Hematopoietic multipotent progenitor cell treated with erythropoietin and hydrocortisone succinate and interleukin-3 and kit ligand, for 4 days (in vitro differentiated cells): ENCODE measurements around the gene DYRK4.

Source experiments
- DNase-seq: peaks from one replicate; pipeline ENCODE4 v3.0.0-alpha.2; 2015

DYRK4 gene

DNA sequence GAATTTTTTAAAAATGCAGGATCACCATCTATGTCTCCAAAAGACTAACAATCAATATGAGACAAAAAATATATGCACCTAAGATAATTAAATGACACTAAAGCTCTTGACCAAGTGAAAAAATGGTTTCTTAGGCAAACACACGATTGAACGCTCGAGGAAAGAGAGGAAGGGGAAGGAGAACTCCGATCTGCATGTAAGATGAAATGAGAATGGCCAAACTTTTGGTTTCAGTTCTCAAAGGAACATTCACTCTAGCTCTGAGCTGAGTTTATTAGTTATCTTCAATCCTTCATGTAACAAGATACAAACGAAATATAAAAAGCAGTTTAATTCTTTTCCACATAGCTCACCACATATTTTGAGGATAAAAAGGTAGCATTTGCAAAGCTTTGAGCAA is 2.8 kb downstream of the DYRK4 start:
- DNase-seq = peak; percentile 7

DNA sequence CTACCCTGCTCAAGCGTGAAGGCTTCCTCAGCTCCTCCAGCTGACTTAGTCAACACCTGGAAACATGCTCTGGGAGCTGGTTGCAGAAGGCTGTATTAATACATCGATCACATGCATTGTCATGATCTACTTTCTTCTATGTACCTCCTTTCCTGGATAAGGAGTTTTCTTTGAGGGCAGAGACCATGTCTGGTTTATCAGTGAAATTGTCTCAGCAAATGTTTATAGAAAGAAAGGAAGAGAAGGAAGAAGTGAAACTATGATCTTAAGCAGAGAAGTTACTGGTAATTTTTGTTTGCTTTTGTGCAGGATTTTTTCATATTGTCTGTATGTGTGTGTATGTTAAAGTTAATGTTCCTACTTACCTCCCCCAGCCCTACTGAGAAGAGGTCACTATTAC is 4.5 kb downstream of the DYRK4 start:
- DNase-seq = no peak

DNA sequence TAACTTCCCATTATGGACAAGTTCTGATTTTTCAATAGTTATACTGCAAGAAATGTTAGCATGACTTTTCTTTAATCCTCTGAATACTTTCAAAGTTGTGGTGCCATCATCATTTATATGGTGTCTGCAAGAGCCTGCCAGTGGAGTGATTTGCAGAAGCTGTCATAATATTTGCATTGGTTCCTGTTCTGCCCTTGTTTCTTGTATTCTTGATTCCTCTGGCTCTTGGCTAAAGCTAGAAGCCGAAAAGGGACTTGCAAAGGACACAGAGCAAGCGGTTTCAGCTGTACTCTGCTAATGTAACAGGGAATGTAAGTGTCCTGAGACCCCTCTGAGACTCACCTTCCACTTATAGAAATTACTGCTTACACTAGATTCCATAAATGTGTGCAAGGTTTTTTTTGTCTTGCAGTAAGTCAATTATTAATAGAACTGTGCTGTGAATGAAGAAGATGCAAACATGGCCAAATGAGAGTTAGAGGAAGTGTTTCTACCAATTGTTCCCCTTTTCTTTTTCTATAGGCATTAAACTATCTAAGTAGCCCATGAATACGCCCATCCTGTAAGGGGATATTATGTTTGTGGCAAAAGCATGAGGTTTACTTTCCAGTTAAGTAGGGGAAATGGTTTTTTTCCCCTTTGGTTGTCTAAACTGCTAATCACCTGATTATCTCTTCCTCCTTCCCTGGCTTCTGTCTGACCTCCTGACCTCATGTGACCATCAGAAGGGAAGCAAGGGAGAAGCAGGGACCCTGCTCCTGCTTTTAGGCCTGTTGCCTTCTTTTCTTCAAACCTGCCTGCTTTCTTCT is 5.3 kb downstream of the DYRK4 start:
- peak; percentile 73 for DNase-seq

DNA sequence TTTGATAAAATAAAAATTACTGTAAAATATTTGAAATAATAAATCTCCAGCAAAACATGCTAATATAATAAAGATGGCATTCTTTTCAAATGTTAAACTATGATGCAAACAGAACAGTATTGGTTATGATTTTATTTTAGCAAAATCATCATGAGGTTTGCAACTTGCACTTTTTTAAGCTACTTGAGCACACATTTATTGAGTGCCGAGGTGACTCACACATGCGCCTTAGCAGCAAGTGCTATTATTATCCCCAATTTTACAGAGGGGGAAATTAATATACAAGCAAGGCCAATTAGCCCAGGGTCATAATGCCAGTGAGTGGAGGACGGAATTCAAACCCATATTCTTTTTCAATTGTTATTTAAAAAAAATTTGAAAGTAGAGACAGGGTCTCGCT is 7.3 kb downstream of the DYRK4 start:
- DNase-seq = no peak

DNA sequence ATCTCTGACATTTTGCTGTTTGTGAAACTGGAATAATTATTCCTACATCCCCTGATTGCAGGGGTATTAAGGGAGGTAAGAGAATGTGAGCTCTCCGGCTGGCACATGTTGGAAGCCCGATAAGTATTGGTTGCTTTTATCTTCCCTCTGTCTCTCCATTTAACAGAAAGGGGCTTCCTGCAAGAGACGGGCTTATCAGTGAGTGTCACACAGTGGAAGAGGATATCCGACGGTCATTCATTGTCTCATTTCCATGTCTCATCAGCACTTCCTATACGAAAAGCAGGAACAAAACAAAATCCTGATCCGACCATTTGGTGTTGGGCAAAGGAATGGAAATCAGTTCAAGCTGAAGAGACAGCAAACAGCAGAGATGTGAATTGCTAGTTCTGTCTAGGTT is 10.7 kb downstream of the DYRK4 start:
- peak; percentile 58 for DNase-seq

DNA sequence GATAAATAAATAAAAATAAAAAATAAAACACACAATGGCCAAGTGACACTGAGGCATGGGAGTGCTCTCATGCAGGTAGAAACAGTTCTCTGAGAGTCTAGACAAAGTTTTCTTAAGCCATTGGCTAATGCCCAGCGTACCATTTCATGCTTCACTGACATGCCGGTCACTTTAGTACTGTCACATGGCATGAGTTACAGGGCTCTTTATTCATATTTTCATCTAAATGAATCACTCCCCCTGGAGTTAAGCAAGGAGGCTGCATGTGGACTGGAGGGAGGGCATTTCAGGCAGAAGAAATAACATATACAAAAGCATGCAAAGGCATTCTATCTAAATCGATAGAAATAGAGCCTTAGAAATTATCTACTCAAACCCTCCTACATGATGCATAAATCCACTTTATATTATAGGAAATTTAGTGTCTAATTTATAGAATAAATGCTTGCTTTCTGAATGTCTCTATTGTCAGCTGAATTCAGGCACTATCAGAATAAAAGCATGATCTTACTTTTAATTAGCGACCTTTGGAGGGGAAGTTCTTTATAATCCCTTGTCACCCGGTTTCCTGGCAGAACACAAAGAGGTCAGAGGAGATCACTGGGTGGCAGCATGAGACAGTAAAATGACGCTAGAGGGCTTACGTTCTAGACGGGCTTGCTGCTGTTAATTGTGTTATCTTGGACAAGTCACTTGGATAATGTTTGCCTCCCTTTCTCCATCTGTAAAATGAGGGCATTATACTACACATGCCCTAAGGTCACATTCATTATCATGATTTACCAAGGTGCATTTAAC is 17.5 kb downstream of the DYRK4 start:
- peak; percentile 82 for DNase-seq

DNA sequence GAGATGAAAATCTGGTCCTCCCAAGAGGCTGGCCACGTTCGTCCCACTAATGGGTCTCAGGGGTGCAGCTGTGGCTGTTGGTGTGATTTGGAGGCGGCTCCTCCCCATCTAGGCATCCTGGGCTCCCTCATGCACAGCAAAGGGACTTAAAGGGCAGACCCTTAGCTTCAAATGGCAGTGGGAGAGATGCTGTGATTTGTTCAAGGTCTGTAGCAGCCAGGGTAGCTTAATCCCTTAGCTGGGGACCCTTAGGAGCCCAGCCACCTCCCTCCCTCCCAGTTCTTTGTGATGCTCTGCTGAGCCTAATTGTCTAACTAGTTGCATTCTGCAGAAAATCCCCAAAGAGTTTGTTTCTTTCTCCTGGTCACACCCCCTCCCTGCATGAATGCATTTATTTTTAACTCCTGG is 18.3 kb downstream of the DYRK4 start:
- DNase-seq = no peak

DNA sequence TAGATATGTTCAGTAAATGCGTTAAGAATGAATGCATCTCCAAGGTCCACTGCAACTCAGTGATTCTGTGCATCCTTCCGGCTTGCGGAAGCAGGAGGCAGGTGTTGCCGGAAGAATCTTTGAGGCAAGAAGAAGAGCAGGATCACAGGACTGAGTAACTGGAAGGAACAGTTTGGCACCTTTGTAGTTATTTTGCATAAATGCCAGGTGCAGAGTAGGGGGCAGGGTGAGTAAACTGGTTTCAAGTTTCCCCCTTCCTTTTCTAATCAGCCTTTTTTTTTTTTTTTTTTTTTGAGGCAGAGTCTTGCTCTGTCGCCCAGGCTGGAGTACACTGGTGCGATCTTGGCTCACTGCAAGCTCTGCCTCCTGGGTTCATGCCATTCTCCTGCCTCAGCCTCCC is 22.3 kb downstream of the DYRK4 start:
- DNase-seq = no peak

DNA sequence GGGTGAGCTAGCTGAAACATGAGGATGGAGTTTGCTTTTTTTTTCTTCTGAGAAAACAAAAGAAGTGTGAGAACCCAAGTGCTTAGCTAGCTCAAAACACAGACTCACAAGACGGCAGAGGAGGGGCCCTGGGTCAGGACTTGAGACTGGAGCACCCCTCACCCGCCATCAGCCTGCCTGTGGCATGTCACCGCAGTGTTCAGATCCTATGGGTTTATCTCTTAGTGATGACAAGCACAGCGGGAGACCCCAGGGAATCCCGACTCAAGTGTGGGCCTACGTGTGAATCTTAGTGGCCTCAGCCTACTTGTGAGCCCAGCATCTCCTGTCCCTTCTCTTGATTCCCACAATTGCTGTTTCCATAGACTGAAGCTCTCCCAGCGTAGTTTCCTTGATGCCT is 22.9 kb downstream of the DYRK4 start:
- no peak for DNase-seq

DNA sequence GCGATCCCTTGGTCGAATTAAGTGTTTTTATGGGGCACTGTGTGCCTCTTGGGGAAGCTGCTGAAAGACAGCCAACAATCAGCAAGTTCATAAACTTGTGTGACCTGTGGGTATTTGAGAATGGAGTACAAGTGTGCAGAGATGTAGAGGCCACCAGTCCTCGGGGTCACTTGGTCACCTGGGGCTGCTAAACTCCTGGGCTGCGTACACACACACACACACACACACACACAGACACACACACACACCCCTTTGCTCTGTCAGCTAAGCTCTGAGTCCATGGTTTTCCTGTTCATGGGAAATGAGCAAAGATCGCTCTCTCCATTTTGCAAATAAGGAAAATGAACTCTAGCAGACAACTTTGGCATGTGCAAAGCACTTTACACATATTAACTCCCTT is 24.5 kb downstream of the DYRK4 start:
- DNase-seq = no peak

DNA sequence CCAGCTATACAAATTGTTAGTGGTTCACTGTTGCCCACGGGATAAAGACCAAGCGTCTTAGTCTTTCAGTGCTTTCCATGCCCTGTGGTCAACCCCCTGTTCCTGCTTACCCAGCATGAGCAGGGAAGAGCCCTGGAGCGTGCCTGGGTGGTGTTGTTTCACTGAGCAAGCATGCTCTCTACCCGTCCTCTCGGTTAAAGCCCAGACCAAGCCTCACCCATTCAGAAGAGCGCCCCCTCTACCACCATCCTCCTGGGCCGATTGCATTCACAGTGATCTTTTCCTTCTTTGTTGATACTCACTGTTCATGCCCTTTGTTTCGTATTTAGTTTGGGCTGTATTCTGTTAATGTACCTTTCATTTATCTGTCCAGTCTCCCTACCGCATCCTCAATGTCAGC is 25.1 kb downstream of the DYRK4 start:
- no peak for DNase-seq

DNA sequence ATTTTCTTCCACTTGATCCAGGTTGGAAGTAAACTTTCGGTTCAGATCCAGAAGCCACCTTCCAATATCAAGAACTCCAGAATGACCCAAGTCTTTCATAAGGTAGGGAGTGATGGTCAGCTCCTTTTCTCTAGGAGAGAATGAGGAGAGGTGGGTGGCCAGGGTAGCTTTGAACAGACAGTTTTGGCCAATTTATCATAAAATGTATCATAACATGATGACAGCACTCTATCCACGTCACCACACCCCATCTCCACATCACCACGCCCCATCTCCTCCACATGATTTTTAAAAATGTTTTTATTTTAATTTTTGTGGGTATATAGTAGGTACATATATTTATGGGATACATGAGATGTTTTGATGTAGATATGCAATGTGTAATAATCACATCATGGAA is 26.9 kb downstream of the DYRK4 start:
- DNase-seq = no peak

DNA sequence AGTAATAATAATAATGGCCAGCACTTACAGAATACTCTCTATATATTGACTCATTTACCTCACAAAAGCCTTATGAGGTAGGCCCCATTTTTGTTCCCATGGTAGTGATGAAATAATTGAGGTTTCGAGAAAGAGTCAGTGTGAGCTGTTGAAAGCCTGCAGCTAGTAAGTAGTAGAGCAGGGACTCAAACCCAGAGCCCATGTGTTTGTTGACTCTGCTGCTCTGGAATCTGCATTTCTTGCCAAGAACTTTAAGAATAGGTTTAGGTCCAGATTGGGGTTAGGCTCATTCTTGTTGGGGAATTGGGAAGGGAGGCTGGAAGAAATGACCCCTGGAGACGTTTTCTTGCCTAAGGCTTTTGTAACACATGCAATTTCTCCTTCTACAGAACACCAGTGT is 27.9 kb downstream of the DYRK4 start:
- DNase-seq = no peak

DNA sequence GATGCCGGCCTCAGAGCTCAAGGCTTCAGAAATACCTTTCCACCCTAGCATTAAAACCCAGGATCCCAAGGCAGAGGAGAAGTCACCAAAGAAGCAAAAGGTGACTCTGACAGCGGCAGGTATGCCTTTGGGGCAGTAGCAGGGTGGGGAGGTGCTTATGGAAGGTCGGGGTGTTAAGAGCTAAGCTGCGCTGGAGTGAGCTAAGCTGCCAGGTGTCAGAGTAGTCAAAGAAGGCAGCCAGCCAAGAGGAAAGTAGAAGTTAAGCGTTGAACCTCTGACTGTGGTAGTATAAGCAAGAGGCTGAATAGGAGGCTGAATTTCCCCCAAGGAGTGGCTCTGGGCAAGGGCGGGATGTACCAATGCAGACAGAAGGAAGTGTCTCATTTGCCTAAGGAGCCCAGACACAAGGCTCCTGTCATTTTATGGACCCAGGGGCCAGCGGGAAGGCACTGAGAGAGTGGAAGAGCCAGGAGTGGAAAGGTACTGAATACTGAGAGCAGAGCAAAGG is 29.2 kb downstream of the DYRK4 start:
- DNase-seq = no peak

DNA sequence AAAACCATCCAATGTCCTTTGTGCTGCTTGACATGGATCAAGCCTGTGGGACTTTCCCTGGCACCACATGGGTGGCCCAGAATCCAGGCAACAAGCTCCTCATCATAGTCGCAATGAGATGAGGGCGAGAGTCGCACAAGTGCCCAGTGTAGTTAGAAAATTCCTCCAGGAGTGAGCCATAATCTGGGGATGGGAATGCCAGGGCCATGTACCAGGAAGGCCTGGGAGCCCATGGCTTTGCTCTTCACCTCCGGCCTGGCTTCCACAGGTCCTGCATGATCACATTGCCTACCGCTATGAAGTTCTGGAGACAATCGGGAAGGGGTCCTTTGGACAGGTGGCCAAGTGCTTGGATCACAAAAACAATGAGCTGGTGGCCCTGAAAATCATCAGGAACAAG is 33.9 kb downstream of the DYRK4 start:
- no peak for DNase-seq

DNA sequence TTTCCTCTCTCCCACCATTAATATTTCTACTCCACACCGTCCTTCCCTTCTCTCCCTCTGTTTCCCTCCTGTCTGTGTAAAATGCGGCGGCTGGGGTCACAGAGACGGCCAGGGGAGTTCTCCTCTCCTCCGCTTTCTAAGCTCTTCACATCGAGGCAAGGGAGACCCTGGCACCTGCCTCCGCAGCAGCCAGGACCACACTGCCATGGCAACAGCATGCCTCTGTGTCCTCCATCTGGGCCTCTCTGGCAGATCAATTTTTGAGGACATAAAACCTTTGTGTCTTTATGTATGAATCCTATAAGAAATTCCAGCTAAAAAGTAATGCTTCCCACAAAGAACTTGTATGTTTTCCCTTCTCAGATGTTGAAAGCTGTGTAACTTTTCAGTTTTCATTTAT is 41.4 kb downstream of the DYRK4 start:
- no peak for DNase-seq

DNA sequence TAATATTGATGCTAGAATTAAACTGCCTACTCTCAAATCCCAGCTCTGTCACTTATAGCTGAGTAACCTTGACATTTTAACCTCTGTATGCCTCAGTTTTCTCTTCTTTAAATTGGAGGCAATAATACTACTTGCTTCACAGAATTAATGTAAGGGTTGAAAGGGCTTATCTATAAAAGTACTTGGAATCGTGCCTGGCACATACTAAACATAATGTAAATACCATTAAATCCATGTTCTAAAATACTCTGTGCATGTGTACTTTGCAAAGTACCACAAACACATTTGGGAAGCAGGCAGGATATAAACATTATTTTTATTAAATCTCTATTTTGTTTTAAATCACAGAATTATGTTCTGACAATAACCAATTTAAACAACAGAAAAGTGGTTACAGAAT is 41.9 kb downstream of the DYRK4 start:
- no peak for DNase-seq

DNA sequence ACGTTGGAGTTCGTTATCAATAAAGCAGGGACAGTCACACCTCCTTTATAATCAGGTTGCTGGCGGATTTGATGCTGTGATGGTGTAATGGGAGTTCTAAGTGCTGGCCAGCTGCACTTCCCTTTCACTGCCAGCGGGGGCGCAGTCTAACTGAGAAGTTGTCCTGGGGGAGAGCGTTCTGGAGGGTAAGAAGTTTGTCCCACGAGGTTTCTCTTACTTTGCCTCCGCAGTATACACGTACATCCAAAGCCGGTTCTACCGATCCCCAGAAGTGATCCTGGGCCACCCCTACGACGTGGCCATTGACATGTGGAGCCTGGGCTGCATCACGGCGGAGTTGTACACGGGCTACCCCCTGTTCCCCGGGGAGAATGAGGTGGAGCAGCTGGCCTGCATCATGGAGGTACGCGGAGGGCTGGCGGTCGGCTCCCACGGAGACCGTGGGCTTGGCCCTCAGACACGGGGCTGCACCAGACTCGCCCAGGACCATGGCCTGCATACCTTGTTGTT is 42.7 kb downstream of the DYRK4 start:
- DNase-seq = peak; percentile 96

DNA sequence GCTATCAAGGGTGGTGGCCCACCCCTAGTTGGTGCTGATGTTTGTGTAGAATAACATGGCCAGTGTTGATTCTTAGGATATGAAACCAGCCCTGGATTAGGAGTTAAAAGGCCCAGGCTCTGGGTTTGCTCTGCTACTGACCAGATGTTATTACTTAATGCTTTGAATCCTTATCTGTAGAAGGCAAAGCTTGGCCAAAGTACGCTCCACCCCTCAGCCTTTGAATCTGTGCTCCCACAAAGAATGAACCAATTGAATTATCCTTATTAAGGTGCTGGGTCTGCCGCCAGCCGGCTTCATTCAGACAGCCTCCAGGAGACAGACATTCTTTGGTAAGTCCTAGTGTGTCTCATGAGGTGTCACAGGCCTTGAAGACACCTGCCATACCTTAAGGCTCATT is 45.0 kb downstream of the DYRK4 start:
- no peak for DNase-seq

DNA sequence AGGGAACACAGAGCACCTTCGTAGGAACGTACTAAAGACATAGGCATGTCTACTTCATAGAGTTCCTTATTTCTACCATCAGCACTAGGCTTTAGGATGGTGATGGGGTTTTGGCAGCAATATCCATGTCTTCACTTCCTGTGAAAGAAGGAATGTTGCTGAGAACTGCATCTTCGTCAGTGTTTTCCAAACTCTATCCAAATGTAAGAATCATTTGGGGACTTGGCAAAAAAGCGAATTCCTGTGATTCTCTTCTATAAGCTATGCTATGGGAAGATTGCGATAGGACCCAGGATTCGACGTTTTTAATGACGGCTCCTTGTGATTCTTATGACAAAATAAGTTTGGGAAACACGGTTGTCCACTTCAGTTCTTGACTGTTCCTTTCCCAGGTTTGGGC is 47.1 kb downstream of the DYRK4 start:
- DNase-seq = no peak

DNA sequence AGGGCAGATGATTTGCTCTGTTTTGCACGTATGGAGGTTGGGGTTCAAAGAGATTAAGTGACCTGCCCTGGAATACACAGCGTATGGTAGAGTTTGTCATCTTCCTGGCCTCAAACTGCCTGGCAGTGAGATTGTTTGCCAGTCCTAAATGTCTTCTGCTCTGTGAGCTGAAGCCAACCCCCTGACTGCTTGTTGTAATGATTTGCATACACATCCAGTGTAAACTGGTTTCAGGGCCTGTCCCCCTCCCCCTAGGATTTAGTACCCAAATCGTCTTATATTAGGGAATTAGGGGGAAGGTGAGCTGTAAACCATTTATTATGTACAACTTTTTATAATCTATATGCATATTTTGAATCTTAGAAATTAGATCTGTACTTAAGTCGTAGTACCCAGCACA is 48.5 kb downstream of the DYRK4 start:
- DNase-seq = no peak

DNA sequence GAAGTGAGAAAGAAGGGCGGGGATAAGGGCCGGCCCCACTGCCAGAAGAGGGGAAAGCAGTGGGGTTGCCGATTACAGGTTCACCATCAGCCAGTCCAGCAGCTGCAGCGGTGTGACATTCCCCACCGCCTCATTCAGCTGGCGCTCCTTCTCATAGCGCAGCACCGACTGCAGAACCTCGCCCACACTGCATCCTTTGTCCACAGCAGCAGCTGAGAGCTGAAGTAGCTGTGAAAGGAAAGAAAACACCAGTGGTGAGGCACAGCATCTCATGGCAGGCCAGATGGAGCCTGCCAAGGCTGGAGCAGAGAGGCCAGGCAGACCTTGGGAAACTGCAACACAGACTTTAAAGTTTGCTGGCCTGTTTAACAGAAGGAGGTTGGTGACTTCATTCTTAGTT is 53.7 kb downstream of the DYRK4 start:
- no peak for DNase-seq

DNA sequence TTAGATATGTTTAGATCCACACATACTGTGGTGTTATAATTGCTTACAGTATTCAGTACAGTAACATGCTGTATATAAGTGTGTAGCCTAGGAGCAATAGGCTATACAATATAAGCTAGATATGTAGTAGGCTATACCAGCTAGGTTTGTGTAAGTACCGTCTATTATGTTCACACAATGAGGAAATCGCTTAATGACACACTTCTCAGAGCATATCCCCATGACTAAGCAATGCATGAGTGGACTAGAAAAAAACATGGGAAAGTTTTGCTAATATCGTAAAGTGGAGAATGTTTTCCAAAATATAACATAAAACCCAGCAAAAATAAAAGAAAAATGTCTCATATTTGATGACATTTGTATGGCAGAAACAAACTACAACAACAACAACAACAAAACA is 59.5 kb downstream of the DYRK4 start:
- DNase-seq = no peak

DNA sequence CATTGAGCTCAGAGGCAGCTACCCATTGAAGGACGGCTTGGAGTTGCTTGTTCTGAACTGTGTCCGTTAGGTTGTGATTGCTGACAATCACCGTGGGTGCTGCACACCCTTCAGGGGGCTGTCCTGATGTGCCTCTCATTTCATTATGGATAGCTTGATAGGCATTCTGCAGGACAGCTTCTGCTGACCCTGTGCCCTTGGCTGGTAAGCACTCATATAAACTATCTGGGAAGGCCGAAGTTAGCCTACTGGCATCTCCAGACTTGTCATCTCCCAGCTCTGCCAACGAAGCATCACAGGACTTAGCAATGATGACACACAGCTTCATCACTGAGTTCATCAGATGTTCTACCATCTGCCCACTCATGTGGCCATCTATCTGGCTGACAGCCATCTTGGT is 64.5 kb downstream of the DYRK4 start:
- DNase-seq = no peak
